H9 (cell line): ENCODE measurements around the gene EPAS1. TPM values are rescaled to one million over a fixed set of nuclear protein-coding genes. Genes with fewer than 3 reads are reported as not detected.

ENCODE experiments used
- DNase-seq: peaks from one replicate; pipeline ENCODE4 v3.0.0-alpha.2; 2017
- H2AFZ ChIP-seq: one replicate; pipeline ENCODE4 v1.6.1; 2013; ENCODE audit warnings: mild to moderate bottlenecking, low read length, control low read depth, moderate library complexity
- H2AK5ac ChIP-seq: 2 replicates; pipeline ENCODE4 v1.6.1; 2013; ENCODE audit warnings: low read length, control low read depth, mixed read lengths; ENCODE audit not compliant: insufficient read length
- H2BK120ac ChIP-seq: one replicate; pipeline ENCODE4 v1.6.1; 2013; ENCODE audit warnings: low read depth, mild to moderate bottlenecking, low read length, control low read depth, inconsistent platforms; ENCODE audit not compliant: poor library complexity, severe bottlenecking
- H2BK12ac ChIP-seq: 2 replicates; pipeline ENCODE4 v1.6.1; 2013; ENCODE audit warnings: low read length, control low read depth, mixed read lengths, low read depth; ENCODE audit not compliant: insufficient read length
- H2BK15ac ChIP-seq: 2 replicates; pipeline ENCODE4 v1.6.1; 2013; ENCODE audit warnings: low read depth, low read length, control low read depth
- H2BK20ac ChIP-seq: one replicate; pipeline ENCODE4 v1.6.1; 2013; ENCODE audit warnings: low read depth, mild to moderate bottlenecking, low read length, control low read depth, inconsistent platforms; ENCODE audit not compliant: poor library complexity, severe bottlenecking
- H2BK5ac ChIP-seq: 2 replicates; pipeline ENCODE4 v1.6.1; 2013; ENCODE audit warnings: low read length, control low read depth, mixed read lengths; ENCODE audit not compliant: insufficient read length
- H3K14ac ChIP-seq: 2 replicates; pipeline ENCODE4 v1.6.1; 2013; ENCODE audit warnings: low read length, control low read depth; ENCODE audit not compliant: insufficient read depth
- H3K18ac ChIP-seq: 2 replicates; pipeline ENCODE4 v1.6.1; 2013; ENCODE audit warnings: low read depth, mild to moderate bottlenecking, mixed read lengths, low read length, control low read depth; ENCODE audit not compliant: insufficient read length
- H3K23ac ChIP-seq: 2 replicates; pipeline ENCODE4 v1.6.1; 2013; ENCODE audit warnings: low read length, control low read depth, mixed read lengths, low read depth; ENCODE audit not compliant: insufficient read length
- H3K23me2 ChIP-seq: 2 replicates; pipeline ENCODE4 v1.6.1; 2013; ENCODE audit warnings: low read depth, mild to moderate bottlenecking, mixed read lengths, low read length, control low read depth; ENCODE audit not compliant: insufficient read length, poor library complexity, severe bottlenecking
- H3K27ac ChIP-seq: 2 replicates; pipeline ENCODE4 v1.5.1; 2013; ENCODE audit warnings: low read length, control low read depth, mixed read lengths, low read depth; ENCODE audit not compliant: insufficient read length
- H3K27me3 ChIP-seq: 2 replicates; pipeline ENCODE4 v1.6.1; 2013; ENCODE audit warnings: low read length, control low read depth, inconsistent platforms; ENCODE audit not compliant: insufficient read depth
- H3K4ac ChIP-seq: 2 replicates; pipeline ENCODE4 v1.6.1; 2013; ENCODE audit warnings: low read depth, mild to moderate bottlenecking, control low read depth, inconsistent platforms, low read length, moderate library complexity
- H3K4me1 ChIP-seq: 2 replicates; pipeline ENCODE4 v1.6.1; 2013; ENCODE audit warnings: low read length, control low read depth, inconsistent platforms; ENCODE audit not compliant: insufficient read depth
- H3K4me2 ChIP-seq: 2 replicates; pipeline ENCODE4 v1.6.1; 2013; ENCODE audit warnings: low read length, control low read depth, mixed read lengths; ENCODE audit not compliant: insufficient read length, insufficient read depth
- H3K56ac ChIP-seq: 2 replicates; pipeline ENCODE4 v1.6.1; 2013; ENCODE audit warnings: low read depth, mild to moderate bottlenecking, mixed read lengths, low read length, control low read depth; ENCODE audit not compliant: insufficient read length
- H3K79me1 ChIP-seq: 2 replicates; pipeline ENCODE4 v1.6.1; 2013; ENCODE audit warnings: low read depth, mild to moderate bottlenecking, moderate library complexity, low read length, control low read depth, inconsistent platforms; ENCODE audit not compliant: insufficient read depth, poor library complexity, severe bottlenecking
- H3K79me2 ChIP-seq: 2 replicates; pipeline ENCODE4 v1.6.1; 2013; ENCODE audit warnings: low read length, control low read depth, inconsistent platforms; ENCODE audit not compliant: insufficient read depth
- H3K9ac ChIP-seq: 2 replicates; pipeline ENCODE4 v1.6.1; 2013; ENCODE audit warnings: low read length, control low read depth, mixed read lengths; ENCODE audit not compliant: insufficient read length; ENCODE audit errors: extremely low read depth
- H3K9me3 ChIP-seq: one replicate; pipeline ENCODE4 v1.6.1; 2013; ENCODE audit warnings: low read depth, low read length, inconsistent platforms; ENCODE audit not compliant: control insufficient read depth
- H3T11ph ChIP-seq: one replicate; pipeline ENCODE4 v1.6.1; 2013; ENCODE audit warnings: mild to moderate bottlenecking, low read length, control low read depth, inconsistent platforms
- H4K20me1 ChIP-seq: one replicate; pipeline ENCODE4 v1.6.1; 2013; ENCODE audit not compliant: control insufficient read depth, insufficient read length, insufficient read depth
- H4K5ac ChIP-seq: 2 replicates; pipeline ENCODE4 v1.6.1; 2013; ENCODE audit warnings: low read depth, mild to moderate bottlenecking, mixed read lengths, low read length, control low read depth; ENCODE audit not compliant: insufficient read length
- H4K8ac ChIP-seq: replicated peaks from 2 replicates; pipeline ENCODE4 v1.6.1; 2013; ENCODE audit warnings: low read length, control low read depth, mixed read lengths, low read depth; ENCODE audit not compliant: insufficient read length
- H4K91ac ChIP-seq: 2 replicates; pipeline ENCODE4 v1.6.1; 2013; ENCODE audit warnings: low read depth, mild to moderate bottlenecking, moderate library complexity, mixed read lengths, low read length, control low read depth; ENCODE audit not compliant: insufficient read length
- H3K27ac Mint-ChIP-seq, 3 experiments: 2 replicates in 2 of 3; 3 replicates in 1 of 3; pipeline ENCODE4 v1.8.0; 2020 to 2021; ENCODE audit warnings: mixed read lengths in 3 of 3, mild to moderate bottlenecking in 1 of 3, moderate library complexity in 1 of 3
- H3K27me3 Mint-ChIP-seq: 2 replicates; pipeline ENCODE4 v1.8.0; 2021; ENCODE audit warnings: low read depth, mild to moderate bottlenecking, moderate library complexity, mixed read lengths
- H3K36me3 Mint-ChIP-seq, 3 experiments: 2 replicates in 2 of 3; 3 replicates in 1 of 3; pipeline ENCODE4 v1.8.0; 2020 to 2021; ENCODE audit warnings: low read depth in 3 of 3, mixed read lengths in 3 of 3; ENCODE audit not compliant: insufficient read depth in 1 of 3
- H3K4me1 Mint-ChIP-seq, 2 experiments: 2 replicates each; pipeline ENCODE4 v1.8.0; 2020; ENCODE audit warnings: mixed read lengths in 2 of 2
- H3K4me3 Mint-ChIP-seq, 2 experiments: 2 replicates in 1 of 2; 3 replicates in 1 of 2; pipeline ENCODE4 v1.8.0; 2020 to 2021; ENCODE audit warnings: mild to moderate bottlenecking in 2 of 2, mixed read lengths in 2 of 2, moderate library complexity in 1 of 2
- H3K9me3 Mint-ChIP-seq, 2 experiments: 2 replicates in 1 of 2; 3 replicates in 1 of 2; pipeline ENCODE4 v1.8.0; 2020; ENCODE audit warnings: mild to moderate bottlenecking in 2 of 2, mixed read lengths in 2 of 2, moderate library complexity in 1 of 2
- WGBS: extraction: QIAGEN DNeasy Blood & Tissue Kit; methylation state at CpG from one replicate; pipeline ENCODE4 v1.1.7; 2013; ENCODE audit warnings: missing lambda C conversion rate, low lambda C conversion rate, mixed read lengths; ENCODE audit not compliant: insufficient read length; ENCODE audit errors: extremely low coverage; 5-methylcytosine and 5-hydroxymethylcytosine counted together
- total RNA-seq: library from RNA; stranded (reverse); gene quantifications from 2 replicates; pipeline ENCODE4 v1.2.1, GENCODE V29; 2021
- TF ChIP-seq, protein P1 (sequence below): fragments of 200-600 bp; sonication (generic); conservative IDR thresholded peaks from 3 replicates; pipeline ENCODE4 v1.8.0; 2021; ENCODE audit warnings: antibody characterized with exemption, mild to moderate bottlenecking

EPAS1 gene
- total RNA-seq, 1 experiment from 2014 or later, result 1.1 TPM

DNA sequence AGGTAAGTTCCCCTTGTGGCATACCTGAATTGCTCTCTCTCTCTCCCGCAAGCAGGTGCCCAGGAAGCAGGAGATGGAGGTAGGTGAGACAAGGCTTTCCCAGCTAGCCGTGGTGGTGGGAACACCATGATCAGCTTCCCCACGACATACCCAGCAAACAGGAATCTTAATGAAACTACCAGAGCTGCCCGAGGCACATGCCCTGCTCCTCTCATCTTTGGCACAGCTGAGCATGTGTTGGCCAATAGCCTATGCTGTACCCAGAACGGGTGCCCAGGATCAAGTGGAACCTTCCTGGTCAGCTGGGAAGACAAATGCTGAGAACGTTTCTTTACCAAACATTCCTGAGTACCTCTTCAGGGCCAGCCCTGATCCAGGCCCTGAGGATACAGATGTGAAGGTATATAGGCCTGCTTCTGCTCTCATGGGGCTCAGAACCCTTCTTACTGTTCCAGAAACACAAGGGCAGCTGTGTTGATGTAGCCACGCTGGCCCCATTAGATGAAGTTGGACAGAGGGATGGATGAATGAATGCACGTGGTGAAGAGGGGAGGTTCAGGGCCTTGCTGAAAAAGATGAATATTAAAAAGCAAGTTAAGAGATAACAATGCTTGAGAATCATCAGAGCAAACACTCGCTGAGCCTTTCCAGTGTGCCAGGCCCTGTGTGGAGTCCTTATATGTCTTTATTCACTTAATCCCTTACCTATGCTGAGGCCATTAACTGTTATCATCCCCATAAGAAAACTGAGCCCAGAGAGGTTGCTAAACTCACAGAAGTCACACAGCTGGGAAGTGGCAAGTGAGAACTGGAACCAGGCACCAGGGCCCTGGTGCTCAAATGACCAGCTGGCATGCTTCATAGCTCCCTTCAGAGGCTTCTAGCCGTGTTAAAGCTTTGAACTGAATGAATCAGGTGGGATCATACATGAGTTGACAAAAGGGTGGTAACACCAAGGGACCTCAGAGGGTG, 113.4 kb downstream of the EPAS1 start:
- no CpG with 5 or more reads among the region's 10 CpGs for WGBS
- Mint-ChIP-seq H3K36me3 (peaks cover 0 to 2% (median 0%) of the 10 kb centered on the region in 3 experiments; a peak in 3 of 7 replicates), H3K4me1 (peaks cover 9 to 17% of the 10 kb centered on the region in 2 experiments), H3K9me3 (peaks cover 0 to 2% of the 10 kb centered on the region in 2 experiments; a peak in 1 of 5 replicates), H3K4me3 (no peak overlapping the region), H3K27ac (no peak overlapping the region), H3K27me3 (no peaks in the 10 kb centered on the region)
- H3T11ph ChIP-seq, result no peak overlapping the region
- H3K9ac ChIP-seq, result no peak overlapping the region
- no peak overlapping the region for H2BK120ac ChIP-seq
- no peaks in the 10 kb centered on the region for H3K79me2 ChIP-seq
- H3K18ac ChIP-seq, result no peak overlapping the region
- no peaks in the 10 kb centered on the region for H4K20me1 ChIP-seq
- TF ChIP-seq, protein P1, sequence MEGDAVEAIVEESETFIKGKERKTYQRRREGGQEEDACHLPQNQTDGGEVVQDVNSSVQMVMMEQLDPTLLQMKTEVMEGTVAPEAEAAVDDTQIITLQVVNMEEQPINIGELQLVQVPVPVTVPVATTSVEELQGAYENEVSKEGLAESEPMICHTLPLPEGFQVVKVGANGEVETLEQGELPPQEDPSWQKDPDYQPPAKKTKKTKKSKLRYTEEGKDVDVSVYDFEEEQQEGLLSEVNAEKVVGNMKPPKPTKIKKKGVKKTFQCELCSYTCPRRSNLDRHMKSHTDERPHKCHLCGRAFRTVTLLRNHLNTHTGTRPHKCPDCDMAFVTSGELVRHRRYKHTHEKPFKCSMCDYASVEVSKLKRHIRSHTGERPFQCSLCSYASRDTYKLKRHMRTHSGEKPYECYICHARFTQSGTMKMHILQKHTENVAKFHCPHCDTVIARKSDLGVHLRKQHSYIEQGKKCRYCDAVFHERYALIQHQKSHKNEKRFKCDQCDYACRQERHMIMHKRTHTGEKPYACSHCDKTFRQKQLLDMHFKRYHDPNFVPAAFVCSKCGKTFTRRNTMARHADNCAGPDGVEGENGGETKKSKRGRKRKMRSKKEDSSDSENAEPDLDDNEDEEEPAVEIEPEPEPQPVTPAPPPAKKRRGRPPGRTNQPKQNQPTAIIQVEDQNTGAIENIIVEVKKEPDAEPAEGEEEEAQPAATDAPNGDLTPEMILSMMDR, result no peak
- H2BK15ac ChIP-seq, result no peak overlapping the region
- no peak overlapping the region for H2BK5ac ChIP-seq
- H3K14ac ChIP-seq, result no peak overlapping the region
- H3K56ac ChIP-seq, result no peak overlapping the region
- no peaks in the 10 kb centered on the region for H3K79me1 ChIP-seq
- DNase-seq, result no peak
- no peak overlapping the region for H3K27ac ChIP-seq
- H3K4me2 ChIP-seq, result no peak overlapping the region
- H2BK20ac ChIP-seq, result no peak overlapping the region
- H4K5ac ChIP-seq, result no peak overlapping the region
- H3K4ac ChIP-seq, result no peak overlapping the region
- H3K23me2 ChIP-seq, result no peaks in the 10 kb centered on the region
- no peak overlapping the region for H4K91ac ChIP-seq
- no peak overlapping the region for H2BK12ac ChIP-seq
- H2AFZ ChIP-seq, result no peak overlapping the region
- no peak overlapping the region for H3K23ac ChIP-seq
- no peaks in the 10 kb centered on the region for H3K27me3 ChIP-seq
- no peaks in the 10 kb centered on the region for H3K9me3 ChIP-seq
- H4K8ac ChIP-seq, result no peak overlapping the region
- no peaks in the 10 kb centered on the region for H3K4me1 ChIP-seq
- no peak overlapping the region for H2AK5ac ChIP-seq
